Activated gamma-delta T cell treated with anti-CD3 and anti-CD28 coated beads, Interleukin-2, amount 50 U/mL, for 16 hours (primary cell): ENCODE results near the gene CNTNAP1.

ENCODE experiments used
- DNase-seq: peaks from one replicate; pipeline ENCODE4 v3.0.0-alpha.2; 2020; ENCODE audit warnings: low read depth

The CNTNAP1 gene

GRCh38 chr17:42685831-42686230 is 3.5 kb downstream of the CNTNAP1 start:
- DNase-seq: no peak

GRCh38 chr17:42686520-42687128 is 4.3 kb downstream of the CNTNAP1 start:
- no peak for DNase-seq

GRCh38 chr17:42687707-42688320 is 5.5 kb downstream of the CNTNAP1 start:
- no peak for DNase-seq

- DNase-seq: no peak
Measured at GRCh38 chr17:42690596-42690995, 8.3 kb downstream of the CNTNAP1 start.

GRCh38 chr17:42691021-42691545 is 8.8 kb downstream of the CNTNAP1 start:
- DNase-seq: no peak

- no peak for DNase-seq
Measured at GRCh38 chr17:42692489-42692888, 10.2 kb downstream of the CNTNAP1 start.

GRCh38 chr17:42694524-42694923 is 12.2 kb downstream of the CNTNAP1 start:
- DNase-seq: no peak

GRCh38 chr17:42695500-42695899 is 13.2 kb downstream of the CNTNAP1 start:
- DNase-seq: no peak

GRCh38 chr17:42697108-42697811 is 14.9 kb downstream of the CNTNAP1 start:
- DNase-seq: no peak

- DNase-seq: no peak
Measured at GRCh38 chr17:42698736-42699414, 16.5 kb downstream of the CNTNAP1 start.

GRCh38 chr17:42699415-42699740 is 17.0 kb downstream of the CNTNAP1 start:
- DNase-seq: no peak

GRCh38 chr17:42700586-42701289 is 18.4 kb downstream of the CNTNAP1 start:
- DNase-seq: no peak

GRCh38 chr17:42702446-42702845 is 20.1 kb downstream of the CNTNAP1 start:
- no peak for DNase-seq

GRCh38 chr17:42704490-42704836 is 22.1 kb downstream of the CNTNAP1 start:
- DNase-seq: no peak

- DNase-seq: no peak
Measured at GRCh38 chr17:42704837-42705494, 22.6 kb downstream of the CNTNAP1 start.

GRCh38 chr17:42706732-42707131 is 24.4 kb downstream of the CNTNAP1 start:
- no peak for DNase-seq

- DNase-seq: no peak
Measured at GRCh38 chr17:42708588-42708987, 26.3 kb downstream of the CNTNAP1 start.

- DNase-seq: no peak
Measured at GRCh38 chr17:42709561-42709960, 27.2 kb downstream of the CNTNAP1 start.

GRCh38 chr17:42720996-42721583 is 38.8 kb downstream of the CNTNAP1 start:
- peak; percentile 9 for DNase-seq

- DNase-seq: no peak
Measured at GRCh38 chr17:42723636-42724035, 41.3 kb downstream of the CNTNAP1 start.

GRCh38 chr17:42725143-42725542 is 42.8 kb downstream of the CNTNAP1 start:
- DNase-seq: no peak
